ENCODE data around the gene SUGCT.
"Not testable (repeated sequence)": the region's sequence is repeated elsewhere in the genome, so short reads cannot be mapped to it uniquely, and the experiment has no call there.

Gene SUGCT

DNA sequence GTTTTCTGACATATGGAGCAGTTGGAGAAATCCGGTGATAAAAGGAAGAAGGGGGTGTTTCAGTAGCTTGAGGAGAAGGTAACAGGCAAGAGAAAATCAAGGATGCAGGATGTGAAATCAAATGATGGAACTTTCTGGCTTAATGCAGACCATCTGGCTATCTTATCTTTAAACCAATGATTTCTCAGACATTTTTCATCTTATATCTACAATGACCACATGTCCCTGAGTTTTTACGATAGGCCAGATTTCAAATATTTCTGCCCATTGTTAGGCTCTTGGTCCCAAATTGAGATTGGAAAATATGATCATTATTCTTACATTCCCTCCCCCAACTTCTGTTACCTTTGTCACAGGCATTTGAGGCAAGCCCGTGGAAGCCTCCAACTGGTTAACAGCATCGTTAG, 486.8 kb downstream of the SUGCT start:
- Histone ChIP-seq H3K27me3 (ENCODE audit: insufficient read depth, low read length, poor library complexity) (no peaks in the 10 kb centered on the region), H3K27ac (ENCODE audit: low read length) (no peak overlapping the region), H3K9me3 (ENCODE audit: insufficient read depth, low read length, severe bottlenecking) (no peaks in the 10 kb centered on the region), H3K9ac (ENCODE audit: low read depth, low read length) (no peak overlapping the region), H3K4me3 (ENCODE audit: low read depth in 1 of 2, low read length in 2 of 2) (no peak overlapping the region), H2AFZ (ENCODE audit: low read depth, low read length) (no peak overlapping the region), H3K79me2 (ENCODE audit: insufficient read depth, low read length) (no peaks in the 10 kb centered on the region), H3K4me2 (ENCODE audit: insufficient read depth, low read length) (no peak overlapping the region), H4K20me1 (ENCODE audit: insufficient read depth, low read length) (no peaks in the 10 kb centered on the region), H3K4me1 (ENCODE audit: insufficient read depth, low read length) (no peaks in the 10 kb centered on the region), H3K36me3 (ENCODE audit: insufficient read depth, low read length) (no peaks in the 10 kb centered on the region)
- TF ChIP-seq EZH2 (IDR thresholded peaks at IDR 0.05; ENCODE audit: borderline replicate concordance, low read depth, low read length, severe bottlenecking) (no peak), CTCF (IDR thresholded peaks at IDR 0.05; ENCODE audit: borderline replicate concordance, extremely low read depth, low read length, poor library complexity, severe bottlenecking) (no peak)
- DNase-seq, result no peak
- ATAC-seq (ENCODE audit: insufficient read depth, low read depth), result no peak

DNA sequence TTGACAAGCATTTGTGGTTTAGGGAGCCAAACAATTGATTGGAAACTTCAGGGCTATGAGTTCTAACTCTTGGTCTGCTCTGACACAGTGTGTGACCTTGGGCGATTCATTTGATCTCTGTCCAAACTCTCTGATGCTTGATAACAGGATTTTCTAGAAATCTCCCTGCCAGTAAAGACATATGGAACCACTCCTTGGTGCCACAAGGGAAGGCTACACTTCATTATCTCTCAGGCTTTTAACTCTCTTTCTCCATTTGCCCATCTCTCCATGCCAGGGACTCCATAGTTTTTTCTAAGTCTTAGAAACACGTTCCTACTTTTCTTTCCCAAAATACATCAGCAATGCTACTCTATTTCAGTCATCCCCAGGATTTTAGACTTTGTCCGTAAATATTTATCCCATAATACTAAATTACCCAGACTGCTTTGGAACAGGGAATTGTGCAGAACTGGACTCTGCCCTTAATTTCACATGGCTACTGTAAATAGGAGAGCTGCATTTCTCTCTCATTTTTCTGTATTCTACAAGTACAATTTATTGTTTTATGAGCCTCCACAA, 488.2 kb downstream of the SUGCT start:
- no peak for ATAC-seq (ENCODE audit: insufficient read depth, low read depth)
- Histone ChIP-seq H2AFZ (ENCODE audit: low read depth, low read length) (no peak overlapping the region), H3K27me3 (ENCODE audit: insufficient read depth, low read length, poor library complexity) (no peaks in the 10 kb centered on the region), H3K4me2 (ENCODE audit: insufficient read depth, low read length) (no peak overlapping the region), H3K4me3 (ENCODE audit: low read depth in 1 of 2, low read length in 2 of 2) (no peak overlapping the region), H3K79me2 (ENCODE audit: insufficient read depth, low read length) (no peaks in the 10 kb centered on the region), H3K9ac (ENCODE audit: low read depth, low read length) (no peak overlapping the region), H3K27ac (ENCODE audit: low read length) (no peak overlapping the region), H3K4me1 (ENCODE audit: insufficient read depth, low read length) (no peaks in the 10 kb centered on the region), H3K9me3 (ENCODE audit: insufficient read depth, low read length, severe bottlenecking) (no peaks in the 10 kb centered on the region), H4K20me1 (ENCODE audit: insufficient read depth, low read length) (no peaks in the 10 kb centered on the region), H3K36me3 (ENCODE audit: insufficient read depth, low read length) (no peaks in the 10 kb centered on the region)
- TF ChIP-seq CTCF (IDR thresholded peaks at IDR 0.05; ENCODE audit: borderline replicate concordance, extremely low read depth, low read length, poor library complexity, severe bottlenecking) (no peak), EZH2 (IDR thresholded peaks at IDR 0.05; ENCODE audit: borderline replicate concordance, low read depth, low read length, severe bottlenecking) (no peak)
- DNase-seq, result no peak

- no peak for ATAC-seq (ENCODE audit: insufficient read depth, low read depth)
Observed at GRCh38 chr7:40623863-40624262, 489.1 kb downstream of the SUGCT start.

DNA sequence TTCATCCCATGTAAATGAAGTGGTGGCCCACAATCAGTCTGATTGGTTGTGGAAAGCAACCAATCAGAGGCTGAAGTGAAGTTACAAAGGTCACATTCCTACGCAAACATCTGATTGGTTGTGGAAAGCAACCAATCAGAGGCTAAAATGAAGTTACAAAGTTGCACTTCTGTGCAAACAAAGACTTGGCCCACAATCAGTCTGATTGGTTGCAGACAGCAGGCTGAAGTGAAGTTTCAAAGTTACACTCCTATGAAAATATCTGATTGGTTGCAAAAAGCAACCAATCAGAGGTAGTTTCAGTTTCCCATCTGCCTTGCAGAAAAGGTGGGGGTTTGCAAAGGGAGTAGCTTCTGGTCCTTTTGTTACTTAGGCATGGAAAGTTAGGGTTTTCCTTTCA, 492.6 kb downstream of the SUGCT start:
- H2AFZ ChIP-seq (ENCODE audit: low read depth, low read length); H3K4me1 ChIP-seq (ENCODE audit: insufficient read depth, low read length); H3K79me2 ChIP-seq (ENCODE audit: insufficient read depth, low read length); H4K20me1 ChIP-seq (ENCODE audit: insufficient read depth, low read length); H3K9ac ChIP-seq (ENCODE audit: low read depth, low read length); H3K36me3 ChIP-seq (ENCODE audit: insufficient read depth, low read length); H3K27me3 ChIP-seq (ENCODE audit: insufficient read depth, low read length, poor library complexity); H3K27ac ChIP-seq (ENCODE audit: low read length); DNase-seq; H3K4me2 ChIP-seq (ENCODE audit: insufficient read depth, low read length); H3K9me3 ChIP-seq (ENCODE audit: insufficient read depth, low read length, severe bottlenecking); H3K4me3 ChIP-seq (ENCODE audit: low read depth in 1 of 2, low read length in 2 of 2); ATAC-seq (ENCODE audit: insufficient read depth, low read depth): not testable (repeated sequence)

More at GRCh38 chr7:40623863-40624262, 489.1 kb downstream of the SUGCT start:
- H2AFZ ChIP-seq (ENCODE audit: low read depth, low read length), result no peak overlapping the region
- H3K27ac ChIP-seq (ENCODE audit: low read length), result no peak overlapping the region
- no peaks in the 10 kb centered on the region for H3K4me1 ChIP-seq (ENCODE audit: insufficient read depth, low read length)
- no peak overlapping the region for H3K9ac ChIP-seq (ENCODE audit: low read depth, low read length)
- H3K79me2 ChIP-seq (ENCODE audit: insufficient read depth, low read length), result no peaks in the 10 kb centered on the region
- H3K4me3 ChIP-seq (ENCODE audit: low read depth in 1 of 2, low read length in 2 of 2), result no peak overlapping the region
- no peaks in the 10 kb centered on the region for H3K36me3 ChIP-seq (ENCODE audit: insufficient read depth, low read length)
- no peaks in the 10 kb centered on the region for H3K27me3 ChIP-seq (ENCODE audit: insufficient read depth, low read length, poor library complexity)
- H3K9me3 ChIP-seq (ENCODE audit: insufficient read depth, low read length, severe bottlenecking), result no peaks in the 10 kb centered on the region
- TF ChIP-seq EZH2 (IDR thresholded peaks at IDR 0.05; ENCODE audit: borderline replicate concordance, low read depth, low read length, severe bottlenecking) (no peak), CTCF (IDR thresholded peaks at IDR 0.05; ENCODE audit: borderline replicate concordance, extremely low read depth, low read length, poor library complexity, severe bottlenecking) (no peak)
- DNase-seq, result no peak
- no peaks in the 10 kb centered on the region for H4K20me1 ChIP-seq (ENCODE audit: insufficient read depth, low read length)
- no peak overlapping the region for H3K4me2 ChIP-seq (ENCODE audit: insufficient read depth, low read length)

All from DND-41 (cell line).